Activated CD8-positive, alpha-beta memory T cell treated with anti-CD3 and anti-CD28 coated beads, Interleukin-2, amount 10 ng/mL, durations not matched to agents 7 days and 5 days (primary cell): Measurements from ENCODE around the gene TDRD15. TPM values are rescaled to one million over a fixed set of nuclear protein-coding genes. Genes with fewer than 3 reads are reported as not detected.
"Not testable (repeated sequence)": the region's sequence is repeated elsewhere in the genome, so short reads cannot be mapped to it uniquely, and the experiment has no call there.

Experiments
- ATAC-seq: fragments of 150-1000 bp; cut with Tn5 transposase; one replicate; pipeline ENCODE4 v1.10.0; 2021; ENCODE audit warnings: moderate library complexity
- CTCF ChIA-PET: fragments of 350-600 bp; sonication (Branson Sonifier 250); formaldehyde crosslinking; loops from one replicate; lab custom pipeline; 2021; ENCODE audit warnings: antibody characterized with exemption; lab: Charles Lee
- DNase-seq: peaks from one replicate; pipeline ENCODE4 v3.0.0-alpha.2; 2020
- H3K27ac Mint-ChIP-seq: one replicate; pipeline ENCODE4 v1.8.0; 2021; ENCODE audit warnings: mild to moderate bottlenecking, mixed read lengths
- H3K27me3 Mint-ChIP-seq: one replicate; pipeline ENCODE4 v1.8.0; 2021; ENCODE audit warnings: mixed read lengths
- H3K36me3 Mint-ChIP-seq: one replicate; pipeline ENCODE4 v1.8.0; 2021; ENCODE audit warnings: mild to moderate bottlenecking, mixed read lengths
- H3K4me1 Mint-ChIP-seq: one replicate; pipeline ENCODE4 v1.8.0; 2021; ENCODE audit warnings: mixed read lengths
- H3K4me3 Mint-ChIP-seq: one replicate; pipeline ENCODE4 v1.8.0; 2021; ENCODE audit warnings: mild to moderate bottlenecking, moderate library complexity, mixed read lengths
- H3K9me3 Mint-ChIP-seq: one replicate; pipeline ENCODE4 v1.8.0; 2022; ENCODE audit warnings: low read depth, mixed read lengths
- total RNA-seq, 2 experiments: library from RNA; stranded (reverse); gene quantifications; one replicate each; pipeline ENCODE4 v1.2.3, GENCODE V29; 2021

The TDRD15 gene
- total RNA-seq, 2 experiments from 2014 or later: not detected

DNA sequence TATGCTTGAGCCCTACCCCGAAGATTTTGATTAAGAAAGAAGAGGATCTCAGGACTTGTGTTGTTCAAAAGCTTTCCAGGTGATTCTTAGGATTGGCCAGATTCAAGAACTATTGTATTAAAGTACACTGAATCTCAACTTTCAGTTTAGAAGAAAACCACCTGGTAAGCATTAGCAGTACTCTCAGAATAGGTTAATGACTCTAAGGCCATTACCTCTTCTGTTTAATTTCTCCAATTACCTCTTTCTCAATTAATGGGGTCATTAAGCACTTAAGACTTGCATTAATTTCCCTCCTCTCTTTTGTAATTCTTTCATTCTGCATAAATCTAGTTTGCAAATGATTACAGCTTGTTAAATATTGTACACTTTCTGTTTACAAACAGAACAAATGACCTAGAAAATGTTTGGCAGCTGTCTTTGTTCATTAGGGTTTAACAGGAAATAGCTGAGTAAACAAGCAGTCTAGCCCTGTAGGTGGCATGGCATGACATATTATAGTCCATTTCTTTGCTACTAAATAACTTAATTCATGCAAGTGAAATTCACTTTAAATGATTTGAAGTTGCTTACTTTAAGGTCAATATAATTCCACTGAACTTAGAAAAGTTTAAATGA is 20.4 kb upstream of the TDRD15 start:
- H3K9me3 Mint-ChIP-seq: no peaks in the 10 kb centered on the region
- ATAC-seq (no peak), DNase-seq (no peak)
- no peak overlapping the region for H3K27ac Mint-ChIP-seq
- CTCF ChIA-PET: no interaction called here
- H3K36me3 Mint-ChIP-seq: no peaks in the 10 kb centered on the region
- no peak overlapping the region for H3K4me3 Mint-ChIP-seq
- H3K27me3 Mint-ChIP-seq: no peaks in the 10 kb centered on the region
- H3K4me1 Mint-ChIP-seq: no peaks in the 10 kb centered on the region

- no peaks in the 10 kb centered on the region for H3K4me1 Mint-ChIP-seq
- ATAC-seq: no peak
- no peak overlapping the region for H3K27ac Mint-ChIP-seq
- DNase-seq: no peak
- no peaks in the 10 kb centered on the region for H3K27me3 Mint-ChIP-seq
- CTCF ChIA-PET: no interaction called here
- H3K4me3 Mint-ChIP-seq: no peak overlapping the region
- H3K9me3 Mint-ChIP-seq: no peaks in the 10 kb centered on the region
- H3K36me3 Mint-ChIP-seq: no peaks in the 10 kb centered on the region
Measured at GRCh38 chr2:21104030-21104660, 19.6 kb upstream of the TDRD15 start.

GRCh38 chr2:21111012-21111411 is 12.8 kb upstream of the TDRD15 start:
- peaks cover 2% of the 10 kb centered on the region for H3K27me3 Mint-ChIP-seq
- CTCF ChIA-PET: no interaction called here
- H3K27ac Mint-ChIP-seq: no peak overlapping the region
- no peaks in the 10 kb centered on the region for H3K36me3 Mint-ChIP-seq
- H3K4me3 Mint-ChIP-seq: no peak overlapping the region
- no peak for DNase-seq
- H3K4me1 Mint-ChIP-seq: no peaks in the 10 kb centered on the region
- ATAC-seq: no peak
- H3K9me3 Mint-ChIP-seq: no peaks in the 10 kb centered on the region

DNA sequence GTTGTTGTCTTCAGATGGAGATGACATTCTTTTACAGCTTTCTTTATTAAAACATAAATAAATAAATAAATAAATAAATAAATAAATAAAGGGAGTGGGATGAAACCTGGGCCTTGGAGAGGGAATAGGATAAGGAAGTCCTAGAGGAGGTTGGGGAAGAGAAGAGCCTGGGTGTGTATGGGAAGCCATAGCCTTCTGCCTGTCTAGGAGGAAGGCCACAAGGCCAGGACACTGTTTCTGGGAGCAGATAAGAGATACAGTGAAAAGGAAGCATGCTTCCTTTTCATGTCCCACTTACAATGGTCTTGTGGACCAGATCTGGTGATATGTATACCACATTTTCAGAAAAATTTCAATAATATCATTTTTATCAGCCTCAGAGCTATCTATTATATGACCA is 6.1 kb upstream of the TDRD15 start:
- DNase-seq (no peak), ATAC-seq (no peak)
- no peaks in the 10 kb centered on the region for H3K9me3 Mint-ChIP-seq
- no peak overlapping the region for H3K27ac Mint-ChIP-seq
- no peaks in the 10 kb centered on the region for H3K4me1 Mint-ChIP-seq
- H3K4me3 Mint-ChIP-seq: no peak overlapping the region
- H3K27me3 Mint-ChIP-seq: peaks cover 6% of the 10 kb centered on the region
- CTCF ChIA-PET: interaction anchor here (1.9 kb wide), 1 partner anchor 75 kb away, joined by 10 read pairs; the partner anchor contains the start of gene APOB
- H3K36me3 Mint-ChIP-seq: no peaks in the 10 kb centered on the region

GRCh38 chr2:21118302-21118920 is 5.4 kb upstream of the TDRD15 start:
- CTCF ChIA-PET: interaction anchor here (1.9 kb wide), 1 partner anchor 75 kb away, joined by 10 read pairs; the partner anchor contains the start of gene APOB
- H3K27ac Mint-ChIP-seq: no peak overlapping the region
- H3K9me3 Mint-ChIP-seq: no peaks in the 10 kb centered on the region
- no peaks in the 10 kb centered on the region for H3K36me3 Mint-ChIP-seq
- ATAC-seq (no peak), DNase-seq (no peak)
- H3K4me3 Mint-ChIP-seq: no peak overlapping the region
- peaks cover 6% of the 10 kb centered on the region for H3K27me3 Mint-ChIP-seq
- no peaks in the 10 kb centered on the region for H3K4me1 Mint-ChIP-seq

- Mint-ChIP-seq H3K4me1 (no peaks in the 10 kb centered on the region), H3K4me3 (no peak overlapping the region), H3K27me3 (no peaks in the 10 kb centered on the region), H3K27ac (no peak overlapping the region), H3K36me3 (no peaks in the 10 kb centered on the region), H3K9me3 (no peaks in the 10 kb centered on the region)
- DNase-seq (no peak), ATAC-seq (no peak)
- CTCF ChIA-PET: no interaction called here
Measured at GRCh38 chr2:21131861-21132260, 8.1 kb downstream of the TDRD15 start.

- no peak overlapping the region for H3K27ac Mint-ChIP-seq
- H3K4me1 Mint-ChIP-seq: no peaks in the 10 kb centered on the region
- H3K9me3 Mint-ChIP-seq: no peaks in the 10 kb centered on the region
- DNase-seq (no peak), ATAC-seq (no peak)
- H3K27me3 Mint-ChIP-seq: no peaks in the 10 kb centered on the region
- CTCF ChIA-PET: no interaction called here
- H3K4me3 Mint-ChIP-seq: no peak overlapping the region
- no peaks in the 10 kb centered on the region for H3K36me3 Mint-ChIP-seq
Measured at GRCh38 chr2:21135585-21135984, 11.8 kb downstream of the TDRD15 start.

- DNase-seq (no peak), ATAC-seq (no peak)
- Mint-ChIP-seq H3K4me3 (no peak overlapping the region), H3K9me3 (no peaks in the 10 kb centered on the region), H3K4me1 (no peaks in the 10 kb centered on the region), H3K27me3 (no peaks in the 10 kb centered on the region), H3K36me3 (no peaks in the 10 kb centered on the region), H3K27ac (no peak overlapping the region)
- CTCF ChIA-PET: no interaction called here
Measured at GRCh38 chr2:21142149-21142548, 18.4 kb downstream of the TDRD15 start.

DNA sequence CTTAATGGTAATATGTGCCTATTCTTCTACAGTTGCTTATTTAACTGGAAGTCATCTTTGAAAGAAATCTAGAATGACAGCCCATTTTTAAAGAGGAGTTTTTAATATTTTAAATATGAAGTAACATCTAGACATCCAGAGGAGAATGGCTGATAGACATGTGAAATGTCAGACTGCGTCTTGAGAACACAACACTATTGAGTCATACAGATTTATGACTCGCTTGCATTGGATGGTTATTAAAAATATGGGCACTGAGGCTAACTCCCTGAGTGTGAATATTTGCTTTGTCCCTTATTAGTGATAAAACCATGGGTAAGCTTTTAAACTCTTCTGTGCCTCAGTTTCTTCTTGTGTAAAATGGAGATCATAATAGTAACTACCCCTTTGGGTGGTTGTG is 22.9 kb downstream of the TDRD15 start:
- no peaks in the 10 kb centered on the region for H3K9me3 Mint-ChIP-seq
- CTCF ChIA-PET: no interaction called here
- no peak overlapping the region for H3K4me3 Mint-ChIP-seq

DNA sequence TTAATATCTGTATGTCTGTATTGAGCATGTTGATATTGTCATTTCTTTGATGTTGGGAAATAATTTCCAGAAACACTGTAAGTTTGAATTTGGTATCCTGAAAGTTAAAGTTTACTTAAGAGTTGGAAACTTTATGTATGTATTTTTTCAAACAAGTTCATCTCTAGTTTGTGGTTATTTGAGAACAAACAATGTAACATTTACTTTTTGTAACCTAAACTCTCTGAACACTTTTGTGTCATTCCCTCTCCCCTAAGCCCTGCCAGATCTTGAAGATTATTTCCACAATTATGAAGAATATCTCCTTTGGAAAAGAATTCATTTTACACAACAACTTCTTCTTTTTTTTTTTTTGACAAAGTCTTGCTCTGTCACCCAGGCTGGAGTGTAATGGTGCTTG is 24.9 kb downstream of the TDRD15 start:
- no peak overlapping the region for H3K27ac Mint-ChIP-seq
- CTCF ChIA-PET: no interaction called here
- no peaks in the 10 kb centered on the region for H3K4me1 Mint-ChIP-seq
- no peak overlapping the region for H3K4me3 Mint-ChIP-seq
- DNase-seq (no peak), ATAC-seq (no peak)
- no peaks in the 10 kb centered on the region for H3K36me3 Mint-ChIP-seq
- no peaks in the 10 kb centered on the region for H3K27me3 Mint-ChIP-seq
- no peaks in the 10 kb centered on the region for H3K9me3 Mint-ChIP-seq

More for the DNA sequence above, 22.9 kb downstream of the TDRD15 start:
- ATAC-seq: no peak
- DNase-seq: no peak
- Mint-ChIP-seq H3K27ac (no peak overlapping the region), H3K4me1 (no peaks in the 10 kb centered on the region), H3K27me3 (no peaks in the 10 kb centered on the region), H3K36me3 (no peaks in the 10 kb centered on the region)

- H3K9me3 Mint-ChIP-seq, ATAC-seq, H3K4me3 Mint-ChIP-seq, CTCF ChIA-PET, H3K27me3 Mint-ChIP-seq, H3K36me3 Mint-ChIP-seq, H3K4me1 Mint-ChIP-seq, H3K27ac Mint-ChIP-seq, DNase-seq: not testable (repeated sequence)
Measured at GRCh38 chr2:21151234-21151633, 27.5 kb downstream of the TDRD15 start.

DNA sequence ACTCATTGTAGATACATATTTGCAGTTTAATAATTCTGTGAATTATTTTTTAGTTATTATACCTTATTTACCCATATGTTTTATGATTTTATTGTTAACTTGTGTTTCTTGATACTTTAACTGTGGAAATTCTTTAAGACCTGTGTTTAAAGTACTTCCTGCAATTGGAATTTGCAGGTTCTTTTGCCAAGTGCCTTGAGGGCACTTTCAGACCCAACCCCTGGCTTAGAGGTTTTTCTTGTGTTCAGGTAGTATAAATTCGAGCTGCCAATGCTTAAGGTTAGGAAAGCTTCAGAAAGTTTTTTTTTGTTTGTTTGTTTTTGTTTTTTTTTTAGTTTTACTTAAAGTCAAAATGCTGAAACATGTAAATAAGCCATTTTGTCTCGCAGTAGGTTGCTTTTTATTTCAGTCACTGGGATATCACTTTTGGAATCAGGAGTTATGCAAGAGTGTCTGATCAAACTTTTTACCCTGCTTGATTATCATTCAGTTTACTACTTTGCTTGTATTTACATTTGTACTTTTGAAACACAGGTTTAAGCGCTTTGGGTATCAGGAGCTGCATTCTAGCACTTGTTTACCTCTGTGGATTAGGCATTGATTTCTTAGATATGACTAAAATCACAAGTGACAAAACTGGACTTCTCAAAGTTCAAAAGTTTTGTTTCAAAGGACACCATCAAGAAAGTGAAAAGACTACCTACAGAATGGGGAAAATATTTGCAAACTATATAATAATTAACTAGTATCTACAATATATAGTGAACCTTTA is 31.8 kb downstream of the TDRD15 start:
- H3K27ac Mint-ChIP-seq: no peak overlapping the region
- no peak for DNase-seq
- CTCF ChIA-PET: no interaction called here
- H3K27me3 Mint-ChIP-seq: no peaks in the 10 kb centered on the region
- no peaks in the 10 kb centered on the region for H3K36me3 Mint-ChIP-seq
- peaks cover 2% of the 10 kb centered on the region for H3K9me3 Mint-ChIP-seq
- H3K4me3 Mint-ChIP-seq: no peak overlapping the region
- H3K4me1 Mint-ChIP-seq: no peaks in the 10 kb centered on the region
- no peak for ATAC-seq

GRCh38 chr2:21161122-21161521 is 37.4 kb downstream of the TDRD15 start:
- no peak for ATAC-seq
- Mint-ChIP-seq H3K27ac (no peak overlapping the region), H3K27me3 (no peaks in the 10 kb centered on the region), H3K9me3 (peaks cover 2% of the 10 kb centered on the region), H3K36me3 (no peaks in the 10 kb centered on the region), H3K4me1 (no peaks in the 10 kb centered on the region), H3K4me3 (no peak overlapping the region)
- CTCF ChIA-PET: interaction anchor here (1.0 kb wide), 1 partner anchor 118 kb away, joined by 3 read pairs; no protein-coding TSS in a partner anchor
- DNase-seq: no peak
